ENCODE results near the gene PSME2.

Gene PSME2

GRCh38 chr14:24135834-24136683, 10.4 kb downstream of the PSME2 start, which contains the start of gene PSME1 (continued):
- no peak for TF ChIP-seq ZNF292 (tag by site-specific recombination; IDR thresholded peaks at IDR 0.05; ENCODE audit: borderline replicate concordance, low read depth)
- TF ChIP-seq SCRT2 (tag by site-specific recombination; IDR thresholded peaks at IDR 0.05), result peak; percentile 76
- TF ChIP-seq ZNF157 (tag by site-specific recombination; IDR thresholded peaks at IDR 0.05), result no peak
- peak; percentile 56; the same call in 1 of the 2 replicates for TF ChIP-seq PRDM4 (tag by site-specific recombination; IDR thresholded peaks at IDR 0.05)
- peak; percentile 76 for TF ChIP-seq KLF1 (tag by site-specific recombination; IDR thresholded peaks at IDR 0.05)
- TF ChIP-seq ZNF501 (tag by site-specific recombination; IDR thresholded peaks at IDR 0.05), result no peak
- peak; percentile 65; the same call in 1 of the 2 replicates for TF ChIP-seq ZNF692 (tag by site-specific recombination; IDR thresholded peaks at IDR 0.05)
- peak; percentile 55; the same call in 1 of the 2 replicates for TF ChIP-seq GLIS1 (tag by site-specific recombination; IDR thresholded peaks at IDR 0.05)
- no peak for TF ChIP-seq ZNF785 (tag by site-specific recombination; IDR thresholded peaks at IDR 0.05)
- no peak for TF ChIP-seq ZNF596 (tag by site-specific recombination; IDR thresholded peaks at IDR 0.05)
- no peak for TF ChIP-seq MYNN (tag by site-specific recombination; IDR thresholded peaks at IDR 0.05; ENCODE audit: borderline replicate concordance)
- TF ChIP-seq CTCF (tag by site-specific recombination; IDR thresholded peaks at IDR 0.05), result peak; percentile 8; the same call in 1 of the 2 replicates
- TF ChIP-seq ZNF423 (tag by site-specific recombination; IDR thresholded peaks at IDR 0.05), result peak; percentile 47
- no peak for TF ChIP-seq ZNF580 (tag by site-specific recombination; IDR thresholded peaks at IDR 0.05)
- TF ChIP-seq ZNF704 (tag by site-specific recombination; IDR thresholded peaks at IDR 0.05), result no peak
- no peak for TF ChIP-seq ZNF24 (tag by site-specific recombination; IDR thresholded peaks at IDR 0.05)
- TF ChIP-seq ZNF19 (tag by site-specific recombination; IDR thresholded peaks at IDR 0.05; ENCODE audit: low read depth), result no peak
- TF ChIP-seq KLF7 (tag by site-specific recombination; IDR thresholded peaks at IDR 0.05; ENCODE audit: borderline replicate concordance), result no peak
- no peak for TF ChIP-seq ZNF548 (tag by site-specific recombination; IDR thresholded peaks at IDR 0.05)
- no peak for TF ChIP-seq YY2 (tag by site-specific recombination; IDR thresholded peaks at IDR 0.05)
- TF ChIP-seq ZNF555 (tag by site-specific recombination; conservative IDR thresholded peaks at IDR 0.05), result no peak
- TF ChIP-seq ZNF473 (tag by site-specific recombination; IDR thresholded peaks at IDR 0.05), result no peak
- TF ChIP-seq ZNF449 (tag by site-specific recombination; IDR thresholded peaks at IDR 0.05), result peak; percentile 81
- TF ChIP-seq ZSCAN5A (tag by site-specific recombination; IDR thresholded peaks at IDR 0.05), result 0 out of 2 replicates have a peak, but pooled peaks have one; percentile 12
- TF ChIP-seq WT1 (tag by site-specific recombination; IDR thresholded peaks at IDR 0.05), result no peak
- TF ChIP-seq YY1 (tag by site-specific recombination; IDR thresholded peaks at IDR 0.05), result 0 out of 2 replicates have a peak, but pooled peaks have one; percentile 33
- peak; percentile 75; the same call in 1 of the 2 replicates for TF ChIP-seq KLF8 (tag by site-specific recombination; IDR thresholded peaks at IDR 0.05)
- no peak; the same call in 1 of the 2 replicates for TF ChIP-seq ZNF76 (tag by site-specific recombination; IDR thresholded peaks at IDR 0.05; ENCODE audit: borderline replicate concordance, low read depth)
- TF ChIP-seq ZNF600 (tag by site-specific recombination; IDR thresholded peaks at IDR 0.05), result peak; percentile 7
- no peak for TF ChIP-seq REPIN1 (tag by site-specific recombination; IDR thresholded peaks at IDR 0.05; ENCODE audit: low read depth)
